K562 (cell line): Measurements from ENCODE around the gene NUDT9. TPM values are rescaled to one million over a fixed set of nuclear protein-coding genes. Genes with fewer than 3 reads are reported as not detected.

Source experiments
- ATAC-seq: fragments of 200-7000 bp; cut with Tn5 transposase; 3 replicates; pipeline ENCODE4 v1.9.1; 2020; ENCODE audit warnings: moderate library complexity
- BruUV-seq: library from RNA; stranded (reverse); fragments of 400-500 nt; replicated peaks from 2 replicates; lab custom pipeline; 2021; lab: Mats Ljungman, UMichigan
- CTCF ChIA-PET: fragments of 300-600 bp; formaldehyde crosslinking; extraction: SDS; loops from one replicate; lab custom pipeline; 2021; ENCODE audit warnings: low intra/inter-chr PET ratio; lab: Yijun Ruan, JAX
- POLR2A ChIA-PET: fragments of 300-600, 350-650 bp; sonication (Branson Sonifier 250); formaldehyde crosslinking; extraction: SDS; loops from one replicate; lab custom pipeline; 2021; ENCODE audit warnings: antibody characterized with exemption, inconsistent platforms; lab: Yijun Ruan, JAX
- DNase-seq, 4 experiments: peaks; one replicate each; pipeline versions ENCODE4 v3.0.0 to v3.0.0-alpha.2; 2011 to 2018; ENCODE audit warnings: low spot score in 3 of 4, mixed read lengths in 3 of 4; ENCODE audit errors: extremely low read depth in 1 of 4
- FAIRE-seq: peaks from 2 replicates; lab custom pipeline; 2011; peaks lifted over from hg19 to GRCh38; lab: Jason Lieb, UNC
- H2AFZ ChIP-seq: 2 replicates; pipeline ENCODE4 v1.6.0; 2011; ENCODE audit warnings: low read depth, low read length, control low read depth, inconsistent platforms
- H3K27ac ChIP-seq: fragments of 200-600 bp; 3 replicates; pipeline ENCODE4 v1.8.0; 2011; ENCODE audit warnings: low read depth, mild to moderate bottlenecking, control low read depth, inconsistent platforms, low read length, moderate library complexity, mixed read lengths; ENCODE audit errors: extremely low read depth
- H3K27me3 ChIP-seq, 2 experiments: fragments of 300-600 bp in 1 of 2; 2 replicates in 1 of 2; 3 replicates in 1 of 2; pipeline versions ENCODE4 v1.6.0 to v1.8.0; 2011; ENCODE audit warnings: inconsistent platforms in 2 of 2, low read length in 2 of 2, mild to moderate bottlenecking in 1 of 2, mixed read lengths in 1 of 2, moderate library complexity in 1 of 2; ENCODE audit not compliant: control insufficient read depth in 2 of 2, insufficient read depth in 2 of 2
- H3K36me3 ChIP-seq: fragments of 300-600 bp; 3 replicates; pipeline ENCODE4 v1.8.0; 2011; ENCODE audit warnings: mild to moderate bottlenecking, low read length, inconsistent platforms; ENCODE audit not compliant: control insufficient read depth, insufficient read depth
- H3K4me1 ChIP-seq, 2 experiments: fragments of 200-600 bp in 1 of 2; replicated peaks in 1 of 2; 2 replicates in 1 of 2; 3 replicates in 1 of 2; pipeline versions ENCODE4 v1.5.1 to v1.8.0; 2011; ENCODE audit warnings: inconsistent platforms in 2 of 2, low read length in 2 of 2, mild to moderate bottlenecking in 1 of 2, mixed read lengths in 1 of 2, moderate library complexity in 1 of 2; ENCODE audit not compliant: control insufficient read depth in 2 of 2, insufficient read depth in 2 of 2
- H3K4me2 ChIP-seq: 2 replicates; pipeline ENCODE4 v1.6.1; 2011; ENCODE audit warnings: low read length, control low read depth, inconsistent platforms, mixed read lengths; ENCODE audit not compliant: insufficient read depth
- H3K4me3 ChIP-seq: fragments of 200-600 bp; sonication (generic), shearing (Covaris generic); 2 replicates; pipeline ENCODE4 v1.5.1; 2016; ENCODE audit warnings: control low read depth, inconsistent platforms
- H3K79me2 ChIP-seq: fragments of 200-600 bp; 3 replicates; pipeline ENCODE4 v1.8.0; 2011; ENCODE audit warnings: low read length, inconsistent platforms; ENCODE audit not compliant: control insufficient read depth, insufficient read depth
- H3K9ac ChIP-seq, 2 experiments: 2 replicates each; pipeline versions ENCODE4 v1.6.0 to v1.6.1; 2011; ENCODE audit warnings: low read depth in 2 of 2, low read length in 2 of 2, control low read depth in 1 of 2, inconsistent platforms in 1 of 2, mild to moderate bottlenecking in 1 of 2, mixed read lengths in 1 of 2; ENCODE audit not compliant: insufficient read depth in 1 of 2
- H3K9me1 ChIP-seq: one replicate; pipeline ENCODE4 v1.6.0; 2011; ENCODE audit warnings: inconsistent platforms, mild to moderate bottlenecking, low read length, moderate library complexity; ENCODE audit not compliant: control insufficient read depth, insufficient read depth
- H3K9me3 ChIP-seq: replicated peaks from 2 replicates; pipeline ENCODE4 v1.5.1; 2011; ENCODE audit warnings: low read depth, low read length, inconsistent platforms; ENCODE audit not compliant: control insufficient read depth, insufficient read depth
- H4K20me1 ChIP-seq: replicated peaks from 2 replicates; pipeline ENCODE4 v1.6.1; 2011; ENCODE audit warnings: low read length, inconsistent platforms, mixed read lengths; ENCODE audit not compliant: control insufficient read depth, insufficient read depth
- CC2D1A ChIP-seq: fragments of 450-650 bp; IDR thresholded peaks from 2 replicates; pipeline ENCODE4 v1.6.1; 2017; ENCODE audit warnings: mild to moderate bottlenecking
- CTBP1 ChIP-seq: fragments of 450-650 bp; IDR thresholded peaks from 2 replicates; pipeline ENCODE4 v1.6.1; 2016; ENCODE audit warnings: borderline replicate concordance
- CTCF ChIP-seq, 3 experiments: IDR thresholded peaks in 2 of 3; conservative IDR thresholded peaks in 1 of 3; 2 replicates each; pipeline ENCODE4 v1.5.1; 2011 to 2012; ENCODE audit warnings: low read length in 3 of 3, mild to moderate bottlenecking in 3 of 3, control low read depth in 2 of 3, improper control_type of control experiment in 1 of 3, inconsistent platforms in 1 of 3, low read depth in 1 of 3, mixed read lengths in 1 of 3, moderate library complexity in 1 of 3; ENCODE audit not compliant: insufficient read depth in 2 of 3
- DEAF1 ChIP-seq: fragments of 450-650 bp; formaldehyde crosslinking; IDR thresholded peaks from 2 replicates; pipeline ENCODE4 v1.4.0; 2020; ENCODE audit warnings: mild to moderate bottlenecking, moderate library complexity
- SP1 ChIP-seq: sonication (generic); formaldehyde crosslinking; IDR thresholded peaks from 2 replicates; pipeline ENCODE4 v1.8.1; 2022; ENCODE audit warnings: mild to moderate bottlenecking, missing genetic modification reagents
- ZC3H4 ChIP-seq: sonication (generic); formaldehyde crosslinking; IDR thresholded peaks from 2 replicates; pipeline ENCODE4 v1.9.0; 2021; ENCODE audit warnings: missing genetic modification reagents, borderline replicate concordance
- ZNF561 ChIP-seq: fragments of 450-650 bp; formaldehyde crosslinking; conservative IDR thresholded peaks from 2 replicates; pipeline ENCODE4 v1.4.0; 2020; ENCODE audit warnings: mild to moderate bottlenecking, moderate library complexity
- WGBS: fragments of 100-300 bp; shearing (Covaris generic); methylation state at CpG from one replicate; pipeline ENCODE4 v1.1.6; 2016; ENCODE audit warnings: low coverage, mixed read lengths; ENCODE audit not compliant: insufficient coverage; ENCODE audit errors: missing lambda C conversion rate; 5-methylcytosine and 5-hydroxymethylcytosine counted together
- in situ Hi-C: fragments of 300-500 bp; cut with MboI; formaldehyde crosslinking; loops from 4 replicates; pipeline ENCODE4 v1.15.0; 2018; ENCODE audit warnings: inconsistent platforms, mixed read lengths
- intact Hi-C: fragments of 100-400 bp; cut with micrococcal nuclease; formaldehyde crosslinking; loops from 2 replicates; pipeline ENCODE4 v1.14.2; 2022
- polyA plus RNA-seq, 8 experiments: library from polyadenylated mRNA; depleted of rRNA in 4 of 8; stranded (reverse) in 5 of 8; unstranded in 3 of 8; fragments of >200 nt; fragmentation: Nextera tagmentation in 2 of 8; fragmentation: Illumina TruSeq in 1 of 8; extraction: Ambion mirVana in 2 of 8; extraction: Trizol in 1 of 8; gene quantifications; 2 replicates each; pipeline versions ENCODE4 v1.2.1 to v1.2.3, GENCODE V29; 2011 to 2014; ENCODE audit warnings: inconsistent platforms in 1 of 8, missing spikeins in 1 of 8
- total RNA-seq, 7 experiments: library from RNA; depleted of rRNA in 6 of 7; stranded (reverse); fragments of >200 nt in 6 of 7; fragmentation: Illumina TruSeq in 2 of 7; extraction: Trizol in 2 of 7; gene quantifications; 2 replicates each; pipeline versions ENCODE4 v1.2.1 to v1.2.3, GENCODE V29; 2011 to 2021; ENCODE audit warnings: low replicate concordance in 1 of 7
- TF ChIP-seq, protein P1 (sequence below): conservative IDR thresholded peaks from 2 replicates; pipeline ENCODE4 v1.6.1; 2011; ENCODE audit warnings: low read depth, mild to moderate bottlenecking, low read length; ENCODE audit not compliant: control insufficient read depth

Gene NUDT9
- total and polyA plus RNA-seq, 9 of the 15 experiments (the other 6 are each of a cell fraction or from before 2014, with no cell fraction given) = 8.5 to 20.8 (median 18.0) TPM

DNA sequence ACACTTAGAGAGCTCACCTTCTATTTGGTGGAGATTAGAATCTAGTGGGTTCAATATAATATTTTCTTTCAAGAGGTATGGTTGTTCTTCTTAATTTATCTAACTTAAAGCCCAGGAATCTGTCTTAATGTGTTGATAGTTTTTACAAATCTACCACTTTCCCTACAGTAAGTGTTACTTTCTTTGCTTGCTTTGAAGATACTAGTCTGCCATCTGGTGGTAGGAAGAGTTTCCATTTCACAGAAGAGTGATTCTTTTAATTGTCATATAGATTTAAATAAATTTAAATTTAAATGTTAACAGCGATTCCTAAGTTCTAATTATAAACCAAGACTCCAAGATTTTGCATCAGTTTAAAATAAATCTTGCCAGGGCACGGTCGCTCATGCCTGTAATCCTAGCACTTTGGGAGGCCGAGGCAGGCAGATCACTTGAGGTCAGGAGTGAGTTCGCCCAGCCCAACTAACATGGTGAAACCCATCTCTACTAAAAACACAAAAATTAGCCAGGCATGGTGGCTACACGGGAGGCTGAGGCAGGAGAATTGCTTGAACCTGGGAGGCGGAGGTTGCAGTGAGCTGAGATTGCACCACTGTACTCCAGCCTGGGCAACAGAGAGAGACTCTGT lies 43.5 kb downstream of the NUDT9 start:
- in situ Hi-C loops = no loop called here
- H3K9me3 ChIP-seq = no peaks in the 10 kb centered on the region
- no peak overlapping the region for H3K27ac ChIP-seq
- ChIA-PET POLR2A (no interaction called here), CTCF (interaction anchor here (1.1 to 3.2 kb wide), 8 partner anchors 90 to 570 kb away, joined by 3 to 22 read pairs (median 4); no protein-coding TSS in a partner anchor)
- no peak overlapping the region for H3K4me2 ChIP-seq
- no peak overlapping the region for H3K4me3 ChIP-seq
- H3K9ac ChIP-seq = no peak overlapping the region
- no peaks in the 10 kb centered on the region for H3K36me3 ChIP-seq
- H4K20me1 ChIP-seq = no peaks in the 10 kb centered on the region
- ATAC-seq (peak; percentile 84), DNase-seq (peak; percentile 18 to 60 (median 20)), FAIRE-seq (peak; percentile 57)
- H3K27me3 ChIP-seq = no peaks in the 10 kb centered on the region
- H3K9me1 ChIP-seq = no peaks in the 10 kb centered on the region
- no peaks in the 10 kb centered on the region for H3K79me2 ChIP-seq
- H2AFZ ChIP-seq = no peak overlapping the region
- H3K4me1 ChIP-seq = no peaks in the 10 kb centered on the region
- intact Hi-C loops = loop anchor here (1.0 to 5.0 kb wide), 5 partner anchors 74 to 567 kb away; partner anchors contain the start of gene HSD17B11
- BruUV-seq = no TSS peak
- 29% methylated on average over 7 of the region's 7 CpGs for WGBS
- TF ChIP-seq DEAF1 (CRISPR knock-in tag) (peak; percentile 76), SP1 (CRISPR knock-in tag) (no peak), ZNF561 (CRISPR knock-in tag) (no peak), CTBP1 (no peak), CTCF (IDR thresholded peaks at IDR 0.05 in 2 of 3, conservative IDR thresholded peaks at IDR 0.05 in 1 of 3; ENCODE audit: insufficient read depth in 2 of 3, low read depth in 1 of 3, low read length in 3 of 3) (peak; percentile 40 to 83 (median 57); a peak in 4 of 6 replicates), CC2D1A (no peak), ZC3H4 (CRISPR knock-in tag) (no peak)
- TF ChIP-seq, protein P1, sequence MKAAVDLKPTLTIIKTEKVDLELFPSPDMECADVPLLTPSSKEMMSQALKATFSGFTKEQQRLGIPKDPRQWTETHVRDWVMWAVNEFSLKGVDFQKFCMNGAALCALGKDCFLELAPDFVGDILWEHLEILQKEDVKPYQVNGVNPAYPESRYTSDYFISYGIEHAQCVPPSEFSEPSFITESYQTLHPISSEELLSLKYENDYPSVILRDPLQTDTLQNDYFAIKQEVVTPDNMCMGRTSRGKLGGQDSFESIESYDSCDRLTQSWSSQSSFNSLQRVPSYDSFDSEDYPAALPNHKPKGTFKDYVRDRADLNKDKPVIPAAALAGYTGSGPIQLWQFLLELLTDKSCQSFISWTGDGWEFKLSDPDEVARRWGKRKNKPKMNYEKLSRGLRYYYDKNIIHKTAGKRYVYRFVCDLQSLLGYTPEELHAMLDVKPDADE = no peak
